ENCODE measurements around the gene RPL18.

GRCh38 chr19:48646001-48646721 is 27.2 kb upstream of the RPL18 start, which contains the start of gene CA11:
- peak; percentile 75 to 80 for TF ChIP-seq CTCF (conservative IDR thresholded peaks at IDR 0.05 in 1 of 2, IDR thresholded peaks at IDR 0.05 in 1 of 2; ENCODE audit: low read depth in 1 of 2, low read length in 2 of 2)
- no peak for TF ChIP-seq EZH2 (IDR thresholded peaks at IDR 0.05; ENCODE audit: low read length, missing control alignments)

Measured in fibroblast of lung (primary cell).